H1 (cell line): Measurements from ENCODE around the gene VSTM2B.

ENCODE experiments used
- BRCA1 ChIP-seq: IDR thresholded peaks from 2 replicates; pipeline ENCODE4 v1.6.1; 2012; ENCODE audit warnings: low read depth, low read length, improper control_type of control experiment
- FOSL1 ChIP-seq: IDR thresholded peaks from 2 replicates; pipeline ENCODE4 v1.6.1; 2011; ENCODE audit warnings: mild to moderate bottlenecking, low read depth, low read length, moderate library complexity; ENCODE audit not compliant: insufficient read depth
- GTF2F1 ChIP-seq: IDR thresholded peaks from 2 replicates; pipeline ENCODE4 v1.6.1; 2012; ENCODE audit warnings: low read depth, low read length, improper control_type of control experiment, borderline replicate concordance
- PHF8 ChIP-seq: fragments of 200-600 bp; sonication (generic); conservative IDR thresholded peaks from 2 replicates; pipeline ENCODE4 v1.7.1; 2012; ENCODE audit warnings: low read depth, mild to moderate bottlenecking, inconsistent platforms, low read length, moderate library complexity
- POLR2A ChIP-seq, 2 experiments: IDR thresholded peaks; 1 replicate in 1 of 2; 2 replicates in 1 of 2; pipeline ENCODE4 v1.6.1; 2011; ENCODE audit warnings: low read depth in 2 of 2, low read length in 2 of 2, mild to moderate bottlenecking in 2 of 2; ENCODE audit errors: control extremely low read depth in 1 of 2
- RXRA ChIP-seq: IDR thresholded peaks from 2 replicates; pipeline ENCODE4 v1.6.1; 2011; ENCODE audit warnings: low read depth, mild to moderate bottlenecking, low read length, moderate library complexity; ENCODE audit not compliant: insufficient read depth
- SUZ12 ChIP-seq: fragments of 200-600 bp; sonication (generic); IDR thresholded peaks from 2 replicates; pipeline ENCODE4 v1.6.1; 2012; ENCODE audit warnings: mild to moderate bottlenecking, inconsistent platforms, low read length, moderate library complexity, mixed read lengths

DNA sequence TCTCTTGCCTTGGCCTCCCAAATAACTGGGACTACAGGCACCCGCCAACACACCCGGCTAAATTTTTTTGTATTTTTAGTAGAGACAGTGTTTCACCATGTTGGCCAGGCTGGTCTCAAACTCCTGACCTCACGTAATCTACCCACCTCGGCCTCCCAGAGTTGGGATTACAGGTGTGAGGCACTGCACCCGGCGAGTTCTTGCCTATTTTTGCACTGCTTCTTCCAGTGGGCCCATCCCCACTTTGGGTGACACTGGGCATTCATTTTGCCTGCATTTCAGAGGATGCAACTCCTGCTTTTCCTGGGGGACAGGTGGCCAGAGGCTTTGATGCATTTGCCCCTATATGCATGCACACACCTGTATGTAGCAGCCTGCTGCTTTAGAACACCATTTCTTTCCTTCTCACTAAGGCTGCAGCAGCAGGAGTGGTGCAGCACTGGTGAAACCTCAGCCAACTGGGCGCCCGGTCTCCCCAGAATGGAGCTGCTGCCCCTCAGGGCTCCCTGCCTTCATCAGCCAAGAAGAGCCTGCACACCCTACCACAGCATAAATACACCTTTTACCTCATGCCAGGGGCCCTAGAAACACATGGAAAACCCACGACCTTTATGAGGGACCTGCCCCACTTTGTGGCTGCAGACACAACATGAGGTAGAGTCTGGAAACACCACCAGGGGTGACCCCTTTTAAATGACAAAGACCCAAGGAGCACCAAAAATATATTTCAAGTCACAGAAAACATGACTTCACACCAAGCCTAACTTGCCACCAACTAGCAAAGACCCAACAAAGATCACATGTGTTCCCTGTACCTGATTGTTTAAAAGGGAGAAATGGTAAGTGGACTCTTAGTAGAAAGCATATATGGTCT is 43.5 kb downstream of the VSTM2B start:
- TF ChIP-seq BRCA1 (no peak), RXRA (no peak), SUZ12 (no peak), GTF2F1 (no peak), POLR2A (IDR thresholded peaks at IDR 0.05; ENCODE audit: control extremely low read depth in 1 of 2, low read depth in 2 of 2, low read length in 2 of 2) (no peak), FOSL1 (no peak), PHF8 (no peak)
